ENCODE data around the gene DMD.

- TF ChIP-seq, protein P1, sequence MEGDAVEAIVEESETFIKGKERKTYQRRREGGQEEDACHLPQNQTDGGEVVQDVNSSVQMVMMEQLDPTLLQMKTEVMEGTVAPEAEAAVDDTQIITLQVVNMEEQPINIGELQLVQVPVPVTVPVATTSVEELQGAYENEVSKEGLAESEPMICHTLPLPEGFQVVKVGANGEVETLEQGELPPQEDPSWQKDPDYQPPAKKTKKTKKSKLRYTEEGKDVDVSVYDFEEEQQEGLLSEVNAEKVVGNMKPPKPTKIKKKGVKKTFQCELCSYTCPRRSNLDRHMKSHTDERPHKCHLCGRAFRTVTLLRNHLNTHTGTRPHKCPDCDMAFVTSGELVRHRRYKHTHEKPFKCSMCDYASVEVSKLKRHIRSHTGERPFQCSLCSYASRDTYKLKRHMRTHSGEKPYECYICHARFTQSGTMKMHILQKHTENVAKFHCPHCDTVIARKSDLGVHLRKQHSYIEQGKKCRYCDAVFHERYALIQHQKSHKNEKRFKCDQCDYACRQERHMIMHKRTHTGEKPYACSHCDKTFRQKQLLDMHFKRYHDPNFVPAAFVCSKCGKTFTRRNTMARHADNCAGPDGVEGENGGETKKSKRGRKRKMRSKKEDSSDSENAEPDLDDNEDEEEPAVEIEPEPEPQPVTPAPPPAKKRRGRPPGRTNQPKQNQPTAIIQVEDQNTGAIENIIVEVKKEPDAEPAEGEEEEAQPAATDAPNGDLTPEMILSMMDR (IDR thresholded peaks at IDR 0.05): no peak
- TF ChIP-seq, protein P2, sequence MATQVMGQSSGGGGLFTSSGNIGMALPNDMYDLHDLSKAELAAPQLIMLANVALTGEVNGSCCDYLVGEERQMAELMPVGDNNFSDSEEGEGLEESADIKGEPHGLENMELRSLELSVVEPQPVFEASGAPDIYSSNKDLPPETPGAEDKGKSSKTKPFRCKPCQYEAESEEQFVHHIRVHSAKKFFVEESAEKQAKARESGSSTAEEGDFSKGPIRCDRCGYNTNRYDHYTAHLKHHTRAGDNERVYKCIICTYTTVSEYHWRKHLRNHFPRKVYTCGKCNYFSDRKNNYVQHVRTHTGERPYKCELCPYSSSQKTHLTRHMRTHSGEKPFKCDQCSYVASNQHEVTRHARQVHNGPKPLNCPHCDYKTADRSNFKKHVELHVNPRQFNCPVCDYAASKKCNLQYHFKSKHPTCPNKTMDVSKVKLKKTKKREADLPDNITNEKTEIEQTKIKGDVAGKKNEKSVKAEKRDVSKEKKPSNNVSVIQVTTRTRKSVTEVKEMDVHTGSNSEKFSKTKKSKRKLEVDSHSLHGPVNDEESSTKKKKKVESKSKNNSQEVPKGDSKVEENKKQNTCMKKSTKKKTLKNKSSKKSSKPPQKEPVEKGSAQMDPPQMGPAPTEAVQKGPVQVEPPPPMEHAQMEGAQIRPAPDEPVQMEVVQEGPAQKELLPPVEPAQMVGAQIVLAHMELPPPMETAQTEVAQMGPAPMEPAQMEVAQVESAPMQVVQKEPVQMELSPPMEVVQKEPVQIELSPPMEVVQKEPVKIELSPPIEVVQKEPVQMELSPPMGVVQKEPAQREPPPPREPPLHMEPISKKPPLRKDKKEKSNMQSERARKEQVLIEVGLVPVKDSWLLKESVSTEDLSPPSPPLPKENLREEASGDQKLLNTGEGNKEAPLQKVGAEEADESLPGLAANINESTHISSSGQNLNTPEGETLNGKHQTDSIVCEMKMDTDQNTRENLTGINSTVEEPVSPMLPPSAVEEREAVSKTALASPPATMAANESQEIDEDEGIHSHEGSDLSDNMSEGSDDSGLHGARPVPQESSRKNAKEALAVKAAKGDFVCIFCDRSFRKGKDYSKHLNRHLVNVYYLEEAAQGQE (IDR thresholded peaks at IDR 0.05; ENCODE audit: insufficient read depth in 1 of 2, low read depth in 2 of 2, low read length in 1 of 2): no peak
- TF ChIP-seq TCF7L2 (IDR thresholded peaks at IDR 0.05; ENCODE audit: low read depth, low read length) (no peak), POLR2AphosphoS5 (IDR thresholded peaks at IDR 0.05; ENCODE audit: low read depth, low read length) (no peak)
Measured at GRCh38 chrX:32448320-32448719, 763.0 kb downstream of the DMD start.

Data from Panc1 (cell line).